Measurements from ENCODE around the gene ERICH4. TPM values are rescaled to one million over a fixed set of nuclear protein-coding genes. Genes with fewer than 3 reads are reported as not detected.

The ERICH4 gene
- total and polyA plus RNA-seq, 9 of the 15 experiments (the other 6 are each of a cell fraction or from before 2014, with no cell fraction given): not detected

DNA sequence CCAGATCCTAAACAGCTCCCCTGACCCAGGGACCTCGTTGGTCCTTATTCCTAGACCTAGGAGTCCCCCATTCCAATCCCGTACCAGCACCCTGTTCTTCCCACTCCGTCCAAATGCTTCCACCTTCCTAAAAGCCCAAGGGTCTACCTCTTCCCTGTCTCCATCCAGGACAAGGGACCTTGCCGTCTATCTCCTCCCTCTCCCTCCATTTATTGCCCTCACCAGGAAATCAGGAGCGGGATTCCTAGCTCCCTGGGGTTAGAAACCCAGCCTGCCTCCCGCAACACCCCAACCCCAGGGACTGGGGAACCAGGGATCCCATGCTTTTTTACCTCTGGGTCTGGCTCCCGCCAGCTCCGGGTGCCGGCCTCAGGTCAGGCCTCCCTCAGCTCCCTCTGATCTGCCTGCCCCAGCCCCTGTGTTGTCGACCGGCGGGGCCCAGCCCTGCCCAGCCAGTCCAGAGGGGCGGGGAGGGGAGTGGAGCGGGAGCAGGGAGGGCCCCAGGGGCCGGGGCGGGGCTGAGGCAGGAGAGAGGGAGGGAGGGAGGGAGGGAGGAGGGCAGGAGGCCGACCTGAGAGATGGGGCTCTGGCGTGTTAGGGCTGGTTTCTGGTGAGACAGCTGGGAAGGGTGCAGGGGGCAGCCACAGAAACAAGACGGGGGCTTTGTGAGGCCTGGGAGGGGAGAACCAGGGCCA, 15.9 kb upstream of the ERICH4 start, which contains the start of gene B3GNT8 (continued):
- TF ChIP-seq ERF (CRISPR knock-in tag; IDR thresholded peaks at IDR 0.05) (0 out of 2 replicates have a peak, but pooled peaks have one; percentile 44), NFE2 (IDR thresholded peaks at IDR 0.05; ENCODE audit: low read depth) (no peak), YY1 (IDR thresholded peaks at IDR 0.05; ENCODE audit: borderline replicate concordance in 1 of 3, control insufficient read depth in 1 of 3, extremely low read depth in 1 of 3, insufficient read depth in 3 of 3, insufficient read length in 1 of 3, insufficient replicate concordance in 2 of 3, low read depth in 1 of 3, low read length in 2 of 3) (peak in 1 of 3 experiments; percentile 13), SIRT6 (IDR thresholded peaks at IDR 0.05; ENCODE audit: low read depth, low read length) (no peak), TAF1 (IDR thresholded peaks at IDR 0.05; ENCODE audit: control insufficient read depth, extremely low read depth, insufficient read depth, low read length, severe bottlenecking) (peak; percentile 44), RB1 (IDR thresholded peaks at IDR 0.05; ENCODE audit: low read depth) (no peak; the same call in 1 of the 2 replicates), ZNF217 (CRISPR knock-in tag; IDR thresholded peaks at IDR 0.05) (no peak), FOXA3 (CRISPR knock-in tag; conservative IDR thresholded peaks at IDR 0.05 in 1 of 2, IDR thresholded peaks at IDR 0.05 in 1 of 2) (no peak), DIDO1 (tag; IDR thresholded peaks at IDR 0.05; ENCODE audit: low read depth) (no peak), KAT8 (IDR thresholded peaks at IDR 0.05; ENCODE audit: low read depth) (no peak), KLF10 (CRISPR knock-in tag; IDR thresholded peaks at IDR 0.05) (no peak), MEF2A (IDR thresholded peaks at IDR 0.05; ENCODE audit: control insufficient read depth, low read depth, low read length) (no peak), FOSL1 (tag; conservative IDR thresholded peaks at IDR 0.05) (no peak), ZBTB7A (IDR thresholded peaks at IDR 0.05; ENCODE audit: borderline replicate concordance, control insufficient read depth, low read depth, low read length) (peak; percentile 74; the same call in 1 of the 2 replicates), TCF7L2 (IDR thresholded peaks at IDR 0.05; ENCODE audit: low read depth, low read length) (no peak), MTA3 (IDR thresholded peaks at IDR 0.05; ENCODE audit: borderline replicate concordance) (no peak)
- TF ChIP-seq, protein P1, sequence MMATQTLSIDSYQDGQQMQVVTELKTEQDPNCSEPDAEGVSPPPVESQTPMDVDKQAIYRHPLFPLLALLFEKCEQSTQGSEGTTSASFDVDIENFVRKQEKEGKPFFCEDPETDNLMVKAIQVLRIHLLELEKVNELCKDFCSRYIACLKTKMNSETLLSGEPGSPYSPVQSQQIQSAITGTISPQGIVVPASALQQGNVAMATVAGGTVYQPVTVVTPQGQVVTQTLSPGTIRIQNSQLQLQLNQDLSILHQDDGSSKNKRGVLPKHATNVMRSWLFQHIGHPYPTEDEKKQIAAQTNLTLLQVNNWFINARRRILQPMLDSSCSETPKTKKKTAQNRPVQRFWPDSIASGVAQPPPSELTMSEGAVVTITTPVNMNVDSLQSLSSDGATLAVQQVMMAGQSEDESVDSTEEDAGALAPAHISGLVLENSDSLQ (IDR thresholded peaks at IDR 0.05): no peak
- TF ChIP-seq, protein P2, sequence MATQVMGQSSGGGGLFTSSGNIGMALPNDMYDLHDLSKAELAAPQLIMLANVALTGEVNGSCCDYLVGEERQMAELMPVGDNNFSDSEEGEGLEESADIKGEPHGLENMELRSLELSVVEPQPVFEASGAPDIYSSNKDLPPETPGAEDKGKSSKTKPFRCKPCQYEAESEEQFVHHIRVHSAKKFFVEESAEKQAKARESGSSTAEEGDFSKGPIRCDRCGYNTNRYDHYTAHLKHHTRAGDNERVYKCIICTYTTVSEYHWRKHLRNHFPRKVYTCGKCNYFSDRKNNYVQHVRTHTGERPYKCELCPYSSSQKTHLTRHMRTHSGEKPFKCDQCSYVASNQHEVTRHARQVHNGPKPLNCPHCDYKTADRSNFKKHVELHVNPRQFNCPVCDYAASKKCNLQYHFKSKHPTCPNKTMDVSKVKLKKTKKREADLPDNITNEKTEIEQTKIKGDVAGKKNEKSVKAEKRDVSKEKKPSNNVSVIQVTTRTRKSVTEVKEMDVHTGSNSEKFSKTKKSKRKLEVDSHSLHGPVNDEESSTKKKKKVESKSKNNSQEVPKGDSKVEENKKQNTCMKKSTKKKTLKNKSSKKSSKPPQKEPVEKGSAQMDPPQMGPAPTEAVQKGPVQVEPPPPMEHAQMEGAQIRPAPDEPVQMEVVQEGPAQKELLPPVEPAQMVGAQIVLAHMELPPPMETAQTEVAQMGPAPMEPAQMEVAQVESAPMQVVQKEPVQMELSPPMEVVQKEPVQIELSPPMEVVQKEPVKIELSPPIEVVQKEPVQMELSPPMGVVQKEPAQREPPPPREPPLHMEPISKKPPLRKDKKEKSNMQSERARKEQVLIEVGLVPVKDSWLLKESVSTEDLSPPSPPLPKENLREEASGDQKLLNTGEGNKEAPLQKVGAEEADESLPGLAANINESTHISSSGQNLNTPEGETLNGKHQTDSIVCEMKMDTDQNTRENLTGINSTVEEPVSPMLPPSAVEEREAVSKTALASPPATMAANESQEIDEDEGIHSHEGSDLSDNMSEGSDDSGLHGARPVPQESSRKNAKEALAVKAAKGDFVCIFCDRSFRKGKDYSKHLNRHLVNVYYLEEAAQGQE (IDR thresholded peaks at IDR 0.05; ENCODE audit: borderline replicate concordance): peak; percentile 69
- TF ChIP-seq, protein P2 (CRISPR knock-in tag; IDR thresholded peaks at IDR 0.05; ENCODE audit: low read depth): no peak
